HepG2 (cell line): ENCODE data around the gene SPTBN5. TPM values are rescaled to one million over a fixed set of nuclear protein-coding genes. Genes with fewer than 3 reads are reported as not detected.

Experiments used
- CC2D1A ChIP-seq: sonication (generic); formaldehyde crosslinking; IDR thresholded peaks from 2 replicates; pipeline ENCODE4 v1.8.1; 2023; ENCODE audit warnings: mild to moderate bottlenecking, missing genetic modification reagents
- ELF3 ChIP-seq: IDR thresholded peaks from 2 replicates; pipeline ENCODE4 v1.6.1; 2016; ENCODE audit warnings: missing genetic modification reagents, missing compliant biosample characterization
- FIP1L1 ChIP-seq: fragments of 200-400 bp; formaldehyde crosslinking; IDR thresholded peaks from 2 replicates; pipeline ENCODE4 v1.6.1; 2018; ENCODE audit warnings: low read depth, mild to moderate bottlenecking, low read length, moderate library complexity, borderline replicate concordance; ENCODE audit not compliant: insufficient read depth
- FOXC1 ChIP-seq: sonication (generic); formaldehyde crosslinking; IDR thresholded peaks from 2 replicates; pipeline ENCODE4 v1.8.0; 2022; ENCODE audit warnings: mild to moderate bottlenecking, missing genetic modification reagents, borderline replicate concordance
- JUN ChIP-seq: sonication (generic); formaldehyde crosslinking; IDR thresholded peaks from 2 replicates; pipeline ENCODE4 v1.4.0; 2020; ENCODE audit warnings: mild to moderate bottlenecking, missing genetic modification reagents
- MED8 ChIP-seq: sonication (generic); formaldehyde crosslinking; IDR thresholded peaks from 2 replicates; pipeline ENCODE4 v1.8.1; 2023; ENCODE audit warnings: mild to moderate bottlenecking, missing genetic modification reagents; ENCODE audit not compliant: insufficient replicate concordance
- MTA1 ChIP-seq: sonication (generic); formaldehyde crosslinking; IDR thresholded peaks from 2 replicates; pipeline ENCODE4 v1.4.0; 2020; ENCODE audit warnings: missing genetic modification reagents, mild to moderate bottlenecking, borderline replicate concordance
- NFYB ChIP-seq: sonication (generic); formaldehyde crosslinking; IDR thresholded peaks from 2 replicates; pipeline ENCODE4 v1.4.0; 2020; ENCODE audit warnings: missing genetic modification reagents
- NR2F1 ChIP-seq, 2 experiments: fragments of 450-650 bp in 1 of 2; formaldehyde crosslinking in 1 of 2; IDR thresholded peaks; 2 replicates each; pipeline versions ENCODE4 v1.5.0 to v1.6.1; 2016 to 2020; ENCODE audit warnings: mild to moderate bottlenecking in 1 of 2, missing compliant biosample characterization in 1 of 2, missing genetic modification reagents in 1 of 2, moderate library complexity in 1 of 2
- RFXAP ChIP-seq: sonication (generic); formaldehyde crosslinking; IDR thresholded peaks from 2 replicates; pipeline ENCODE4 v1.4.0; 2020; ENCODE audit warnings: missing genetic modification reagents, borderline replicate concordance
- STAG1 ChIP-seq: sonication (generic); formaldehyde crosslinking; IDR thresholded peaks from 2 replicates; pipeline ENCODE4 v1.4.0; 2020; ENCODE audit warnings: missing genetic modification reagents
- ZNF101 ChIP-seq: sonication (generic); formaldehyde crosslinking; IDR thresholded peaks from 2 replicates; pipeline ENCODE4 v1.4.0; 2020; ENCODE audit warnings: mild to moderate bottlenecking, low read depth, missing genetic modification reagents, borderline replicate concordance
- ZNF510 ChIP-seq: sonication (generic); formaldehyde crosslinking; IDR thresholded peaks from 2 replicates; pipeline ENCODE4 v1.4.0; 2020; ENCODE audit warnings: low read depth, mild to moderate bottlenecking, missing genetic modification reagents
- ZNF670 ChIP-seq: sonication (generic); formaldehyde crosslinking; IDR thresholded peaks from 2 replicates; pipeline ENCODE4 v1.8.0; 2022; ENCODE audit warnings: mild to moderate bottlenecking, missing genetic modification reagents, borderline replicate concordance
- ZSCAN29 ChIP-seq: sonication (generic); formaldehyde crosslinking; conservative IDR thresholded peaks from 2 replicates; pipeline ENCODE4 v1.4.0; 2020; ENCODE audit warnings: mild to moderate bottlenecking, missing genetic modification reagents
- polyA plus RNA-seq, 8 experiments: library from polyadenylated mRNA; depleted of rRNA in 3 of 8; stranded (reverse) in 7 of 8; unstranded in 1 of 8; fragments of >200 nt; fragmentation: Illumina TruSeq in 4 of 8; extraction: Trizol in 4 of 8; gene quantifications; 2 replicates each; pipeline versions ENCODE4 v1.2.1 to v1.2.3, GENCODE V29; 2011 to 2016; ENCODE audit warnings: low read depth in 4 of 8, missing spikeins in 1 of 8, mixed read lengths in 1 of 8; ENCODE audit not compliant: insufficient read depth in 1 of 8
- total RNA-seq, 5 experiments: library from RNA; depleted of rRNA; stranded (reverse); fragments of >200 nt; fragmentation: Illumina TruSeq; extraction: Trizol; gene quantifications; 2 replicates each; pipeline ENCODE4 v1.2.3, GENCODE V29; 2016; ENCODE audit warnings: low read depth in 1 of 5
- TF ChIP-seq, protein P1 (sequence below): sonication (generic); formaldehyde crosslinking; conservative IDR thresholded peaks from 2 replicates; pipeline ENCODE4 v1.4.0; 2020; ENCODE audit warnings: mild to moderate bottlenecking, missing genetic modification reagents, moderate library complexity
- TF ChIP-seq, protein P2 (sequence below): sonication (generic); formaldehyde crosslinking; IDR thresholded peaks from 2 replicates; pipeline ENCODE4 v1.4.0; 2020; ENCODE audit warnings: mild to moderate bottlenecking, low read depth, missing genetic modification reagents
- TF ChIP-seq, protein P3 (sequence below): IDR thresholded peaks from 2 replicates; pipeline ENCODE4 v1.6.1; 2016; ENCODE audit warnings: low read depth, control low read depth
- TF ChIP-seq, protein P4 (sequence below): IDR thresholded peaks from 2 replicates; pipeline ENCODE4 v1.6.1; 2016; ENCODE audit warnings: missing genetic modification reagents, missing compliant biosample characterization
- TF ChIP-seq, protein P5 (sequence below): sonication (generic); formaldehyde crosslinking; IDR thresholded peaks from 2 replicates; pipeline ENCODE4 v1.4.0; 2020; ENCODE audit warnings: missing genetic modification reagents, borderline replicate concordance

The SPTBN5 gene
- total and polyA plus RNA-seq, 2 of the 13 experiments (the other 11 are each of a cell fraction or from before 2014, with no cell fraction given) = 0.01 to 0.07 TPM

DNA sequence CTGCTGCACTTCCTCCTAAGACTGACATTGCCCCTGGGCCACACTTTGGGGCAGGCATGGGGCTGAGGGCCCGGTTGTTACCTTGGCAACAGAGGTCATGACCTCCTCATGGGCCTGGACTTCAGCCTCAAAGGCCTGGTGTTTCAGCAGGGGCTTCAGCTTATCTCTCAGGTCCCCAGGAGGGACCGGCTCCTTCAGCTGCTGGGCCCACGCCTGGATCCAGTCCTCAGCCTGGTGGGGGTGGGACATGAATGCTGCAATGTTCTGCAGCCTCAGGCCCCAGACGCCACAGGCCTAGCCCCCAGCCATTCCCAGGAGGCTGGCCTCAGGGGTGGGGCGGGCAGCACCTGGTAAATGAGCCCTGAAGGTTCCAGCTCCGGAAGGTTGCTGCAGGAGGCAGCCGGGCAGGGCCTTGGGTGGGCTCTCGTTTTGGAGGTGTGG, 27.6 kb downstream of the SPTBN5 start (continued):
- TF ChIP-seq, protein P1, sequence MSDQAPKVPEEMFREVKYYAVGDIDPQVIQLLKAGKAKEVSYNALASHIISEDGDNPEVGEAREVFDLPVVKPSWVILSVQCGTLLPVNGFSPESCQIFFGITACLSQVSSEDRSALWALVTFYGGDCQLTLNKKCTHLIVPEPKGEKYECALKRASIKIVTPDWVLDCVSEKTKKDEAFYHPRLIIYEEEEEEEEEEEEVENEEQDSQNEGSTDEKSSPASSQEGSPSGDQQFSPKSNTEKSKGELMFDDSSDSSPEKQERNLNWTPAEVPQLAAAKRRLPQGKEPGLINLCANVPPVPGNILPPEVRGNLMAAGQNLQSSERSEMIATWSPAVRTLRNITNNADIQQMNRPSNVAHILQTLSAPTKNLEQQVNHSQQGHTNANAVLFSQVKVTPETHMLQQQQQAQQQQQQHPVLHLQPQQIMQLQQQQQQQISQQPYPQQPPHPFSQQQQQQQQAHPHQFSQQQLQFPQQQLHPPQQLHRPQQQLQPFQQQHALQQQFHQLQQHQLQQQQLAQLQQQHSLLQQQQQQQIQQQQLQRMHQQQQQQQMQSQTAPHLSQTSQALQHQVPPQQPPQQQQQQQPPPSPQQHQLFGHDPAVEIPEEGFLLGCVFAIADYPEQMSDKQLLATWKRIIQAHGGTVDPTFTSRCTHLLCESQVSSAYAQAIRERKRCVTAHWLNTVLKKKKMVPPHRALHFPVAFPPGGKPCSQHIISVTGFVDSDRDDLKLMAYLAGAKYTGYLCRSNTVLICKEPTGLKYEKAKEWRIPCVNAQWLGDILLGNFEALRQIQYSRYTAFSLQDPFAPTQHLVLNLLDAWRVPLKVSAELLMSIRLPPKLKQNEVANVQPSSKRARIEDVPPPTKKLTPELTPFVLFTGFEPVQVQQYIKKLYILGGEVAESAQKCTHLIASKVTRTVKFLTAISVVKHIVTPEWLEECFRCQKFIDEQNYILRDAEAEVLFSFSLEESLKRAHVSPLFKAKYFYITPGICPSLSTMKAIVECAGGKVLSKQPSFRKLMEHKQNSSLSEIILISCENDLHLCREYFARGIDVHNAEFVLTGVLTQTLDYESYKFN (CRISPR knock-in tag) = peak; percentile 69
- TF ChIP-seq ZNF670 (CRISPR knock-in tag) = no peak
- TF ChIP-seq ZNF101 (CRISPR knock-in tag) = no peak
- no peak for TF ChIP-seq CC2D1A (CRISPR knock-in tag)
- TF ChIP-seq RFXAP (CRISPR knock-in tag) = no peak
- no peak for TF ChIP-seq MED8 (CRISPR knock-in tag)
- no peak for TF ChIP-seq FIP1L1
- TF ChIP-seq, protein P2, sequence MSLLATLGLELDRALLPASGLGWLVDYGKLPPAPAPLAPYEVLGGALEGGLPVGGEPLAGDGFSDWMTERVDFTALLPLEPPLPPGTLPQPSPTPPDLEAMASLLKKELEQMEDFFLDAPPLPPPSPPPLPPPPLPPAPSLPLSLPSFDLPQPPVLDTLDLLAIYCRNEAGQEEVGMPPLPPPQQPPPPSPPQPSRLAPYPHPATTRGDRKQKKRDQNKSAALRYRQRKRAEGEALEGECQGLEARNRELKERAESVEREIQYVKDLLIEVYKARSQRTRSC = 0 out of 2 replicates have a peak, but pooled peaks have one; percentile 46
- no peak for TF ChIP-seq ELF3 (CRISPR knock-in tag)
- TF ChIP-seq, protein P3, sequence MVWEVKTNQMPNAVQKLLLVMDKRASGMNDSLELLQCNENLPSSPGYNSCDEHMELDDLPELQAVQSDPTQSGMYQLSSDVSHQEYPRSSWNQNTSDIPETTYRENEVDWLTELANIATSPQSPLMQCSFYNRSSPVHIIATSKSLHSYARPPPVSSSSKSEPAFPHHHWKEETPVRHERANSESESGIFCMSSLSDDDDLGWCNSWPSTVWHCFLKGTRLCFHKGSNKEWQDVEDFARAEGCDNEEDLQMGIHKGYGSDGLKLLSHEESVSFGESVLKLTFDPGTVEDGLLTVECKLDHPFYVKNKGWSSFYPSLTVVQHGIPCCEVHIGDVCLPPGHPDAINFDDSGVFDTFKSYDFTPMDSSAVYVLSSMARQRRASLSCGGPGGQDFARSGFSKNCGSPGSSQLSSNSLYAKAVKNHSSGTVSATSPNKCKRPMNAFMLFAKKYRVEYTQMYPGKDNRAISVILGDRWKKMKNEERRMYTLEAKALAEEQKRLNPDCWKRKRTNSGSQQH (CRISPR knock-in tag) = no peak
- TF ChIP-seq JUN (CRISPR knock-in tag) = no peak
- 0 out of 2 replicates have a peak, but pooled peaks have one; percentile 43 for TF ChIP-seq ZNF510 (CRISPR knock-in tag)
- no peak for TF ChIP-seq STAG1 (CRISPR knock-in tag)
- no peak for TF ChIP-seq FOXC1 (CRISPR knock-in tag)
- TF ChIP-seq, protein P4, sequence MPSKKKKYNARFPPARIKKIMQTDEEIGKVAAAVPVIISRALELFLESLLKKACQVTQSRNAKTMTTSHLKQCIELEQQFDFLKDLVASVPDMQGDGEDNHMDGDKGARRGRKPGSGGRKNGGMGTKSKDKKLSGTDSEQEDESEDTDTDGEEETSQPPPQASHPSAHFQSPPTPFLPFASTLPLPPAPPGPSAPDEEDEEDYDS = no peak
- no peak for TF ChIP-seq NFYB (CRISPR knock-in tag)
- TF ChIP-seq NR2F1 (CRISPR knock-in tag; IDR thresholded peaks at IDR 0.05) = peak; percentile 40 to 74; a peak in 3 of 4 replicates
- TF ChIP-seq, protein P5, sequence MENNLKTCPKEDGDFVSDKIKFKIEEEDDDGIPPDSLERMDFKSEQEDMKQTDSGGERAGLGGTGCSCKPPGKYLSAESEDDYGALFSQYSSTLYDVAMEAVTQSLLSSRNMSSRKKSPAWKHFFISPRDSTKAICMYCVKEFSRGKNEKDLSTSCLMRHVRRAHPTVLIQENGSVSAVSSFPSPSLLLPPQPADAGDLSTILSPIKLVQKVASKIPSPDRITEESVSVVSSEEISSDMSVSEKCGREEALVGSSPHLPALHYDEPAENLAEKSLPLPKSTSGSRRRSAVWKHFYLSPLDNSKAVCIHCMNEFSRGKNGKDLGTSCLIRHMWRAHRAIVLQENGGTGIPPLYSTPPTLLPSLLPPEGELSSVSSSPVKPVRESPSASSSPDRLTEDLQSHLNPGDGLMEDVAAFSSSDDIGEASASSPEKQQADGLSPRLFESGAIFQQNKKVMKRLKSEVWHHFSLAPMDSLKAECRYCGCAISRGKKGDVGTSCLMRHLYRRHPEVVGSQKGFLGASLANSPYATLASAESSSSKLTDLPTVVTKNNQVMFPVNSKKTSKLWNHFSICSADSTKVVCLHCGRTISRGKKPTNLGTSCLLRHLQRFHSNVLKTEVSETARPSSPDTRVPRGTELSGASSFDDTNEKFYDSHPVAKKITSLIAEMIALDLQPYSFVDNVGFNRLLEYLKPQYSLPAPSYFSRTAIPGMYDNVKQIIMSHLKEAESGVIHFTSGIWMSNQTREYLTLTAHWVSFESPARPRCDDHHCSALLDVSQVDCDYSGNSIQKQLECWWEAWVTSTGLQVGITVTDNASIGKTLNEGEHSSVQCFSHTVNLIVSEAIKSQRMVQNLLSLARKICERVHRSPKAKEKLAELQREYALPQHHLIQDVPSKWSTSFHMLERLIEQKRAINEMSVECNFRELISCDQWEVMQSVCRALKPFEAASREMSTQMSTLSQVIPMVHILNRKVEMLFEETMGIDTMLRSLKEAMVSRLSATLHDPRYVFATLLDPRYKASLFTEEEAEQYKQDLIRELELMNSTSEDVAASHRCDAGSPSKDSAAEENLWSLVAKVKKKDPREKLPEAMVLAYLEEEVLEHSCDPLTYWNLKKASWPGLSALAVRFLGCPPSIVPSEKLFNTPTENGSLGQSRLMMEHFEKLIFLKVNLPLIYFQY (CRISPR knock-in tag) = no peak
- 0 out of 2 replicates have a peak, but pooled peaks have one; percentile 49 for TF ChIP-seq MTA1
- peak; percentile 66; the same call in 1 of the 2 replicates for TF ChIP-seq ZSCAN29 (CRISPR knock-in tag)
